Measurements from ENCODE around the gene RBM45.
"Not testable (repeated sequence)": the region's sequence is repeated elsewhere in the genome, so short reads cannot be mapped to it uniquely, and the experiment has no call there.

The RBM45 gene

GRCh38 chr2:178072000-178072382 lies 40.2 kb upstream of the RBM45 start:
- H3K4me3 ChIP-seq (ENCODE audit: low read depth, low read length): no peak overlapping the region
- no peak for TF ChIP-seq CTCF (conservative IDR thresholded peaks at IDR 0.05; ENCODE audit: low read depth, low read length)
- DNase-seq (ENCODE audit: low read depth): no peak

- peak; percentile 54 for DNase-seq (ENCODE audit: low read depth)
- no peak for TF ChIP-seq CTCF (conservative IDR thresholded peaks at IDR 0.05; ENCODE audit: low read depth, low read length)
- H3K4me3 ChIP-seq (ENCODE audit: low read depth, low read length): peak within 1 kb of the TSS; percentile 55
Measured at GRCh38 chr2:178072383-178073301, 39.6 kb upstream of the RBM45 start, which contains the start of gene PDE11A. Gene PDE11A (minus strand): TSS chr2:178072777. CDS start chr2:178072437, 340 bp downstream.

GRCh38 chr2:178074123-178075005 lies 37.9 kb upstream of the RBM45 start:
- TF ChIP-seq CTCF (conservative IDR thresholded peaks at IDR 0.05; ENCODE audit: low read depth, low read length): no peak
- no peak for DNase-seq (ENCODE audit: low read depth)
- H3K4me3 ChIP-seq (ENCODE audit: low read depth, low read length): no peak overlapping the region

- H3K4me3 ChIP-seq (ENCODE audit: low read depth, low read length): no peak overlapping the region
- no peak for DNase-seq (ENCODE audit: low read depth)
- TF ChIP-seq CTCF (conservative IDR thresholded peaks at IDR 0.05; ENCODE audit: low read depth, low read length): no peak
Measured at GRCh38 chr2:178075006-178075326, 37.3 kb upstream of the RBM45 start.

GRCh38 chr2:178076130-178076529 lies 36.1 kb upstream of the RBM45 start:
- DNase-seq (ENCODE audit: low read depth): no peak
- TF ChIP-seq CTCF (conservative IDR thresholded peaks at IDR 0.05; ENCODE audit: low read depth, low read length): no peak
- H3K4me3 ChIP-seq (ENCODE audit: low read depth, low read length): no peak overlapping the region

- H3K4me3 ChIP-seq (ENCODE audit: low read depth, low read length); DNase-seq (ENCODE audit: low read depth): not testable (repeated sequence)
Measured at GRCh38 chr2:178079279-178079678, 33.0 kb upstream of the RBM45 start.

- DNase-seq (ENCODE audit: low read depth): no peak
- no peak for TF ChIP-seq CTCF (conservative IDR thresholded peaks at IDR 0.05; ENCODE audit: low read depth, low read length)
- H3K4me3 ChIP-seq (ENCODE audit: low read depth, low read length): no peak overlapping the region
Measured at GRCh38 chr2:178082408-178083045, 29.7 kb upstream of the RBM45 start.
